GM23248 (cell line): ENCODE data around the gene C1orf21. TPM values are rescaled to one million over a fixed set of nuclear protein-coding genes. Genes with fewer than 3 reads are reported as not detected.

Source experiments
- DNase-seq: peaks from one replicate; pipeline ENCODE4 v3.0.0-alpha.2; 2015
- H2AFZ ChIP-seq: fragments of 200-600 bp; sonication (generic); 2 replicates; pipeline ENCODE4 v1.6.1; 2016; ENCODE audit warnings: antibody characterized with exemption
- H3F3A ChIP-seq: fragments of 200-600 bp; sonication (generic); 2 replicates; pipeline ENCODE4 v1.6.1; 2016; ENCODE audit warnings: mild to moderate bottlenecking, antibody characterized with exemption, mixed run types; ENCODE audit not compliant: insufficient read depth
- H3K27ac ChIP-seq: fragments of 200-600 bp; sonication (generic); 2 replicates; pipeline ENCODE4 v1.5.1; 2016; ENCODE audit warnings: mild to moderate bottlenecking
- H3K27me3 ChIP-seq: fragments of 200-600 bp; sonication (generic); replicated peaks from 2 replicates; pipeline ENCODE4 v1.6.1; 2016; ENCODE audit warnings: mild to moderate bottlenecking; ENCODE audit not compliant: insufficient read depth
- H3K36me3 ChIP-seq: fragments of 200-600 bp; sonication (generic); 2 replicates; pipeline ENCODE4 v1.6.1; 2016; ENCODE audit warnings: low read depth, mild to moderate bottlenecking
- H3K4me1 ChIP-seq: fragments of 200-600 bp; sonication (generic); 2 replicates; pipeline ENCODE4 v1.6.1; 2016; ENCODE audit warnings: mild to moderate bottlenecking; ENCODE audit not compliant: insufficient read depth
- H3K4me2 ChIP-seq: fragments of 200-600 bp; sonication (generic); one replicate; pipeline ENCODE4 v1.6.1; 2016; ENCODE audit warnings: mild to moderate bottlenecking; ENCODE audit not compliant: unreplicated experiment
- H3K4me3 ChIP-seq: fragments of 200-600 bp; sonication (generic); 2 replicates; pipeline ENCODE4 v1.5.1; 2016; ENCODE audit warnings: mild to moderate bottlenecking
- H3K79me2 ChIP-seq: fragments of 200-600 bp; sonication (generic); 2 replicates; pipeline ENCODE4 v1.6.1; 2016; ENCODE audit warnings: mild to moderate bottlenecking; ENCODE audit not compliant: insufficient read depth
- H3K9ac ChIP-seq: fragments of 200-600 bp; sonication (generic); 2 replicates; pipeline ENCODE4 v1.6.1; 2016; ENCODE audit warnings: mild to moderate bottlenecking
- H3K9me2 ChIP-seq: fragments of 200-600 bp; sonication (generic); 2 replicates; pipeline ENCODE4 v1.6.1; 2016; ENCODE audit warnings: mixed run types, mild to moderate bottlenecking, moderate library complexity; ENCODE audit not compliant: insufficient read depth
- H3K9me3 ChIP-seq: fragments of 200-600 bp; sonication (generic); one replicate; pipeline ENCODE4 v1.6.1; 2017; ENCODE audit warnings: low read depth
- H4K20me1 ChIP-seq: fragments of 200-600 bp; sonication (generic); 2 replicates; pipeline ENCODE4 v1.6.0; 2016; ENCODE audit not compliant: insufficient read depth
- EZH2 ChIP-seq: fragments of 200-600 bp; sonication (generic); IDR thresholded peaks from 2 replicates; pipeline ENCODE4 v1.6.1; 2018; ENCODE audit warnings: antibody characterized with exemption, mild to moderate bottlenecking; ENCODE audit not compliant: insufficient read depth, poor library complexity, severe bottlenecking
- EZH2phosphoT487 ChIP-seq: fragments of 200-600 bp; sonication (generic); IDR thresholded peaks from 2 replicates; pipeline ENCODE4 v1.6.1; 2018; ENCODE audit warnings: antibody characterized with exemption, moderate library complexity, mild to moderate bottlenecking, low read depth; ENCODE audit not compliant: insufficient read depth
- WGBS, 2 experiments: methylation state at CpG; one replicate each; pipeline ENCODE4 v1.1.6; 2015 to 2017; ENCODE audit warnings: low lambda C conversion rate in 2 of 2, low coverage in 1 of 2; ENCODE audit errors: missing lambda C conversion rate in 2 of 2; 5-methylcytosine and 5-hydroxymethylcytosine counted together
- in situ Hi-C: fragments of 300-500 bp; cut with MboI; formaldehyde crosslinking; loops from 2 replicates; pipeline ENCODE4 v1.15.0; 2020
- polyA plus RNA-seq: library from polyadenylated mRNA; unstranded; fragments of >200 nt; fragmentation: Nextera tagmentation; extraction: Ambion mirVana; gene quantifications from 2 replicates; pipeline ENCODE4 v1.2.1, GENCODE V29; 2016
- total RNA-seq: library from RNA; depleted of rRNA; stranded (reverse); fragments of >200 nt; shearing (Covaris generic); gene quantifications from 2 replicates; pipeline ENCODE4 v1.2.3, GENCODE V29; 2014

Gene C1orf21
- total and polyA plus RNA-seq, 2 experiments from 2014 or later = 16.7 to 20.0 TPM

GRCh38 chr1:184388319-184388889 lies 1.6 kb downstream of the C1orf21 start:
- WGBS, 2 experiments = 1 to 3% methylated on average over 7 of the region's 7 CpGs
- in situ Hi-C loops = loop anchor here (10.0 to 25.0 kb wide), 2 partner anchors 276 to 301 kb away; no protein-coding TSS in a partner anchor
- no peaks in the 10 kb centered on the region for H3K9me3 ChIP-seq
- no peaks in the 10 kb centered on the region for H3K9me2 ChIP-seq
- H3K27ac ChIP-seq = peak overlapping the region; percentile 61
- peaks cover 25% of the 10 kb centered on the region for H3K4me1 ChIP-seq
- DNase-seq = peak; percentile 91
- no peaks in the 10 kb centered on the region for H4K20me1 ChIP-seq
- peak overlapping the region; percentile 96 for H3K4me3 ChIP-seq
- H3K9ac ChIP-seq = peak overlapping the region; percentile 80
- no peak for TF ChIP-seq EZH2
- no peak for TF ChIP-seq EZH2phosphoT487
- H3F3A ChIP-seq = peaks cover 20% of the 10 kb centered on the region
- no peaks in the 10 kb centered on the region for H3K36me3 ChIP-seq
- peak overlapping the region; percentile 92 for H2AFZ ChIP-seq
- H3K79me2 ChIP-seq = peaks cover 27% of the 10 kb centered on the region
- H3K4me2 ChIP-seq = peak overlapping the region; percentile 98
- no peaks in the 10 kb centered on the region for H3K27me3 ChIP-seq

DNA sequence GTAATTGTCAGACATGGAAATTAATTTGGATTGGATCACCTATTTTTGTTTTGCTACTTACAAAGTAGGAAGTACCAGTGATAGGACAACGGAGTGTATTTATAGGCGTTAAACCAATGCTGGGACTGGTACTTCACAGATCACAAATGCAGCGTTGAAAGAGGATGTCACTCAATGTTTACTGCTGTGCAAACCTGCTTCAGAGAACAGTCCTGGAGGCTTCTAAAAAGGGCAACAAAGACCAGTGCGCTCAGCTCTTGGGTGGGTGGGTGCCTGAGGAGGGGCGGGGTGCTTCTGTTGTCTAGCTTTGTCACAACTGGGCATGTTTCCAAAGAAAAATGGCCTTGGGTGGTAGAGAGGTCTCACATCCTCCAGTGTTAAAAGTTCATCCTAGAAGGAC lies 2.1 kb downstream of the C1orf21 start:
- Histone ChIP-seq H2AFZ (no peak overlapping the region), H3K79me2 (peaks cover 27% of the 10 kb centered on the region), H3K4me2 (peak overlapping the region; percentile 98), H3K9me2 (no peaks in the 10 kb centered on the region), H3K36me3 (no peaks in the 10 kb centered on the region), H3K27ac (peak overlapping the region; percentile 61), H3F3A (peaks cover 26% of the 10 kb centered on the region), H3K4me1 (peaks cover 31% of the 10 kb centered on the region), H3K27me3 (no peaks in the 10 kb centered on the region), H3K9me3 (no peaks in the 10 kb centered on the region), H3K4me3 (peak overlapping the region; percentile 96), H4K20me1 (no peaks in the 10 kb centered on the region), H3K9ac (no peak overlapping the region)
- DNase-seq = no peak
- no peak for TF ChIP-seq EZH2
- no peak for TF ChIP-seq EZH2phosphoT487
- 91 to 95% methylated on average over 5 of the region's 5 CpGs for WGBS, 2 experiments
- in situ Hi-C loops = loop anchor here (10.0 to 25.0 kb wide), 2 partner anchors 276 to 302 kb away; no protein-coding TSS in a partner anchor

DNA sequence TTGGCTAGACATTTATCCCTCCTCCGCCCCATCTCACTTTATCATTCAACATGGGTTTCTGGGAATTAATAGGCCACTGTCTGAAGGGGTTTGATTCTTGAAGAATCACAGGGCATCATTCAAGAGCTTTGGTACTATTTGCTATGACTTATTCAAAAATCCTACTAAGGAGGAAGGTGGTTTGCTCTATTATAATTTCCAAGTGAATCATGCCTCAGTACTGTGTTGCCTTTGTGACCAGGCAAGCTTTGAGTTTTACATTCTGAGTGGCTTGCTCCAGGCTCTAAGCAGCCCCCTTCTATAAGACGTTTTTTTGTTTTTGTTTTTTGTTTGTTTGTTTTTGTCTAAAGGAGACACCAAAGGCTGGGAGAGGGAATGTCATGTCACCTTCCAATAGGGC lies 2.6 kb downstream of the C1orf21 start:
- H3K4me2 ChIP-seq = no peak overlapping the region
- 60 to 64% methylated on average over 2 of the region's 2 CpGs for WGBS, 2 experiments
- H3K27ac ChIP-seq = no peak overlapping the region
- peak; percentile 53 for DNase-seq
- no peak overlapping the region for H3K4me3 ChIP-seq
- H3K9me3 ChIP-seq = no peaks in the 10 kb centered on the region
- no peaks in the 10 kb centered on the region for H4K20me1 ChIP-seq
- in situ Hi-C loops = loop anchor here (10.0 to 25.0 kb wide), 2 partner anchors 275 to 302 kb away; no protein-coding TSS in a partner anchor
- no peaks in the 10 kb centered on the region for H3K9me2 ChIP-seq
- no peaks in the 10 kb centered on the region for H3K27me3 ChIP-seq
- H3F3A ChIP-seq = peaks cover 30% of the 10 kb centered on the region
- no peak overlapping the region for H3K9ac ChIP-seq
- H3K4me1 ChIP-seq = peaks cover 34% of the 10 kb centered on the region
- no peak overlapping the region for H2AFZ ChIP-seq
- TF ChIP-seq EZH2phosphoT487 = no peak
- TF ChIP-seq EZH2 = no peak
- H3K79me2 ChIP-seq = peaks cover 27% of the 10 kb centered on the region
- no peaks in the 10 kb centered on the region for H3K36me3 ChIP-seq

DNA sequence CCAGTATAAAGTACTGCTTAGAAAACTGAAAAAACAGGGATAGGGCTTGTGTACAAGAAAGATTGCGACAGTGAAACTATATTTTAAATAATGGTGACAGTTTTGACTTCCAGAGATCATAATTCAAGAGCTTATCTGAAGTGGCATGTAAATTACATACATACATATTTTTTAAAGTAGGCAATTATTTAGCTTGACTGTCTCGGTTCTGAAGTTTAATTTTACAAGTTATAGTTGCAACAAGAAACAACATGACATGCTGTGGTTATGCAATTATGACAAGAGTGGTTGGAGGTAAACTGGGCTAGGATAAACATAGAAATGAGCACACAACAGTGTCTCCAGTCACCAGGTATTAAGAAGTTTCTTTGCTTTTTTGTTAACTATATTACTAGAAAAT lies 4.1 kb downstream of the C1orf21 start:
- Histone ChIP-seq H3K27ac (no peak overlapping the region), H3K4me2 (no peak overlapping the region), H3K9ac (no peak overlapping the region), H4K20me1 (no peaks in the 10 kb centered on the region), H3F3A (peaks cover 23% of the 10 kb centered on the region), H3K4me3 (no peak overlapping the region), H3K79me2 (peaks cover 27% of the 10 kb centered on the region), H3K27me3 (no peaks in the 10 kb centered on the region), H3K36me3 (no peaks in the 10 kb centered on the region), H3K4me1 (peaks cover 34% of the 10 kb centered on the region), H2AFZ (no peak overlapping the region), H3K9me2 (no peaks in the 10 kb centered on the region), H3K9me3 (no peaks in the 10 kb centered on the region)
- 79 to 80% methylated on average over 2 of the region's 2 CpGs for WGBS, 2 experiments
- no peak for DNase-seq
- in situ Hi-C loops = loop anchor here (25.0 kb wide), 1 partner anchor 304 kb away; no protein-coding TSS in a partner anchor
- TF ChIP-seq EZH2 (no peak), EZH2phosphoT487 (no peak)
